HG03103 (cell line): Measurements from ENCODE around the gene RFX3.

Experiments
- ATAC-seq: cut with Tn5 transposase; IDR thresholded peaks from one replicate; pipeline ENCODE4 v1.9.1; 2021; ENCODE audit warnings: low read depth; ENCODE audit not compliant: unreplicated experiment

RFX3 gene

DNA sequence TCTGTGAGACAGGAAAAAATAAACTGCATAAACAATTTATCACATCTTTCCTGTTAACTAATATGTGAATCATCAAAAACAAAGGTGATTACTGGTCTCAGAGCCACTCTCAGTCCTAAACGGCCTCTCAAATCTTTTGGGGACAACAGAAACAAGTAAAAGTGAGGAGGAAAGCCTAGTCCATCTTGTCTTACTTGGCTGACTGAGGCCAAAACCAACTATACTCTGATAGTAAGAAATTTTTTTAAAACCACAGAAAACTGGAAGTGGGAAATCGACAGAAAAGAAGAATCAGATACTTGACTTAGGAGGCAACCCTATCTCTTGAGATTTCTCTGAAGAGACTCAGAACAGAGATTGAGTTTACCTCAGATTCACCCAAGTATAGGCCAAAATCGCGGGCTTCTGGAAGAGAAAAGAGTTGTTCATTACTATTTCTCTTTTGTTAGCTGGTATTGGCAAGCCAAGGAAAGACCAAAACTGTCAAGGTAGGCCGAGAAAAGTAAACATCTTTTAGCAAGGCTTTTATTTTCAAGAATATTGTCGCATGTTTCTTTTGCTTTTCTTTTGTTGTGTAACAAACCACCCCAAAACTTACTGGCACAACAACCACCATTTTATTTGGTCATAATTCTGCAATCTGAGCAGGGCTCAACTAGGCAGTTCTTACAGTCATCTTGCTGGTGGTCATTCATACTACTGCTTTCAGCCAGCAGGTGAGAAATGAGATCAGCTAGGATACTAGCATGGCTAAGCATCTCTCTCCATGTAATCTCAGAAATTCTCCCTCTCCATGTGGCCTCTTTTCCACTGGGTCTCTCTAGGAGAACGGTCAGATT lies 46.1 kb downstream of the RFX3 start:
- peak; percentile 44 for ATAC-seq

DNA sequence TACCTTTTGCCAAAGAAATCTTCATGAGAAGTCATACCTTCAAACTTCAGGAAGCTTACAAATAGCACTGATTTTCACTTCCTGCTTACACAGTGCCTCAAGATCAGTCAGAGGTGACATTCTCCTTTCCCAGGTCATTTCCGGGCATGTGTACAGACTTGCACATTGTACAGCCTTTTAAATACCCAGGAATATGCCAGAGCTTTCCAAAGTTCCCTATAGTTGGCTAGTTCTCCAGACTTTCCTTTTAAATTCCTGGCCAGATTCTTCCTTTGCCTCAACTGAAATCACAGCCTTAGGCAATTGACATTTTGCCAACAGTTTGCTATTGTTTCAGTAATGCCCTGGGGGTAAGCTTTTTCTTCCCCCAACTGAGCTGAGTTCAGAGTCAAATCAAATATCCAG lies 47.2 kb downstream of the RFX3 start:
- ATAC-seq, result no peak

DNA sequence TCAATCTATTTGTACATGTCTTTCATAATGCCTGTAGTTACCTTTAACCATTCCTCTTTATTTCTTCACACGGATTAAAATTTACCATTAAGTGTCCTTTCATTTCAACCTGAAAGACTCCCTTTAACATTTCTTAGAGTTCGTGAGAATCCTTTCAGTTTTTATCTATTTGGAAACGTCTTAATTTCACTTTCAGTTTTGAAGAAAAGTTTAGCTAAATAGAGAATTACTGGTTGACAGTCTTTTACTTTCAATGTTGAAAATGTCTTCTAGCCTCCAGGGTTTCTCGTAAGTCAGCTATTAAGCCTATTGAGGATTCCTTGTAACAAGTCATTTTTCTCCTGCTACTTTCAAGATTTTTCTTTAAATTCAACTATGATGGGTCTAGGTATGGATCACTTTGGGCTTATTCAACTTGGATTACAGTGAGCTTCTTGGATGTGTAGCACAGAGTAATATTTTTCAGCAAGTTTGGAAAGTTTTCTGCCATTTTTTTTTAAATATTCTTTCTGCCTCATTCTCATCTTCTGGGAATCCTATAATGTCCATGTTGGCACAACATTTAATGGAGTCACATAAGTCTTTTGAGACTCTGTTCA lies 48.5 kb downstream of the RFX3 start:
- no peak for ATAC-seq

DNA sequence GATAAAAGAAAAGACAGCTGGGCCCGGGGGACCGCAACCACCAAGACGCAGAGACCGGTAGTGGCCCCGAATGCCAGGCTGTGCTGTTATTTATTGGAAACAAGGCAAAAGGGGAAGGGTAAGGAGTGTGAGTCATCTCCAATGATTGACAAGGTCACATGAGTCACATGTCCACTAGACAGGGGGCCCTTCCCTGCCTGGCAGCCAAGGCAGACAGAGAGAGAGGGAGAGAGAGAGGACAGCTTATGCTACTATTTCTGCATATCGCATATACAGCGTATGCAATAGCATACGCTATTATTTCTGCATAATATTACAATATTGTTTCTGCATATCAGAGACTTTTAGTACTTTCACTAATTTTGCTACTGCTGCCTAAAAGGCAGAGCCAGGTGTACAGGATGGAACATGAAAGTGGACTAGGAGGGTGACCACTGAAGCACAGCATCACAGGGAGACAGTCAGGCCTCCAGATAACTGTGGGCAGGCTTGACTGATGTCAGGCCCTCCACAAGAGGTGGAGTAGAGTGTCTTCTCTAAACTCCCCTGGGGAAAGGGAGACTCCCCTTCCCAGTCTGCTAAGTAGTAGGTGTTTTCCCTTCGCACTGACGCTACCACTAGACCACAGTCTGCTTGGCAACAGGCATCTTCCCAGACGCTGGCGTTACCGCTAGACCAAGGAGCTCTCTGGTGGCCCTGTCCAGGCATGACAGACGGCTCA lies 50.3 kb downstream of the RFX3 start:
- no peak for ATAC-seq

DNA sequence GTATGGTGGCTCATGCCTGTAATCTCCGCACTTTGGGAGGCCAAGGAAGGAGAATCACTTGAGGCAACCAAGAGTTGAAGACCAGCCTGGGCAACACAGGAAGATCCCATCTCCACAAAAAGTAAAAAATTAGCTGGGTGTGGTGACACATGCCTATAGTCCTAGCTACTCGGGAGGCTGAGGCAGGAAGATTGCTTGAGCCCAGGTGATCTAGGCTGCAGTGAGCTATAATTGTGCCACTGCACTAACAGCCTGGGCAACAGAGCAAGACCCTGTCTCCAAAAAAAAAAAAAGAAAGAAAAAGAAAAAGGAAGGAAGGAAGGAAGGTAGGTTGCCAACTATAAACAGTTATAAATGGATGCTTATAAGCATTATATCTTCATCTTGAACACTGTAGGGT lies 51.0 kb downstream of the RFX3 start:
- ATAC-seq, result no peak

DNA sequence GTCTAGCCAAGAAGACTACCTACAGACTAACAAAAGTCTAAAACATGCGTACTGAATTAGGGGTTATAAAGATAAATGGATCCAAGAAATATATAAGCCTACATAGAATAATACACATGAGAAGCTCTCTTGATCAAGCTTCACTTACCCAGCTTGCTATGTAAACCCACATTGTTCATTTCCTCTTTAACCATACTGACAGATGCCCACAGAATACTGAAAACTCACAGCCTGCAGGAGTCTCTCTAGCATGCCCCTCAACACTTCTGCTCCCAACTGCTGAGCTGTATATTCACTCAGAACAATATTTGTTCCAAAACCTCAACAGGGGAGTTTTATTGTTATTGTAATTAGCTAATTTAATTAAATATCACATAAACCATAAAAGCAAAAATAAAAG lies 52.4 kb downstream of the RFX3 start:
- ATAC-seq, result peak; percentile 45

DNA sequence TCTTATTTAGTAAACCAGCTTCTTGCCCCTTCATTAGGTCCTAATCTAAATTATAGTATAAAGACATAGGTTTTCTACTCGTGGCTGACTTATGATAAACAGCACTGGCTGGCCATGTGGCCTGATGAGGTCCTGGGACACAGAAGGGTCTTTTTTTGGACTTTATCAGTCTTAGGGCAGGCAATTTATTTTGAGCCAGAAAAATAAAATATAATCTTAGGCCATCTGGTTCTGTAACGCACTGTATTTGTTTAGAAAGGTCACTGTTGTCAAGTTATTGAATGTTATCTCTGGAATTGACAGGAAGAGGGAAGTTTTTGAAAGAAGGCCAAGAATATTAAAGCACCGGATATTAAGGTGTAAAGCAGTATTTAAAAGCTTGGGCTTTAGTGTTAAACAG lies 53.9 kb downstream of the RFX3 start:
- no peak for ATAC-seq

DNA sequence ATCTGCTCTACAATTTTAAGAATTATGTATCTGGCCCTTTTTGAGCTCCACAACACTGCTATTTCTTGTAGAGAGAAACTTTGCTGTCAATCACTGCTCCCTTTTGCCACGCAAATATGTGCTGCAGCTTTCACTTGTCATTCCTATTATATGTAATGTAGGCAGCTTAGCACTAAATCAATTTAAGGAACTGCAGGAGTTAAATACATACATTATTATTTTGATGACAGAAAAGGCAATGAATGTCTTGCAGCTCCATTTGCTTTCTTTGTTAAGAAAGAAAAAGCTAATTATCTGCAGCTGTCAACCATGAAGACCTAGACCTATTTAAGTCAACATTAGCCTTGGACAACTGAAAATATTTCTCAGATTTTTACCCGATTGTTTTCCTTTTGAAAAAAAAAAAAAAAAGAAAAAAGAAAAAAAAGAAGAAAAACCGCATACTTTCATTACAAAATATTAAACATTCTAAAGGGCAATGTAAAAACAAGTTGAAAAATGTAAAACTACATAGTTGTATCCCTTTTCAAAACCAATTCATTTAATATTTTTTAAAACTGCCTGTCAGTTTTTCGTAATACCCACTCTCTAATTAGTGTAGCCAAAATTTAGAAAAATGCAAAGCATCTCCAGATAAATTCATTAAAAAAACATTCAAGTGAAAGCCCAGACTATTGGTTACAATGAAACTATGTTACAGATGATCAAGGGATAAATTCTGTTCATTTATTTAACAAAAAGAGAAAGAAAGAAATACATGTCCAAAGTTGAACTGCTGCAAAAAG lies 57.2 kb downstream of the RFX3 start:
- ATAC-seq, result no peak

DNA sequence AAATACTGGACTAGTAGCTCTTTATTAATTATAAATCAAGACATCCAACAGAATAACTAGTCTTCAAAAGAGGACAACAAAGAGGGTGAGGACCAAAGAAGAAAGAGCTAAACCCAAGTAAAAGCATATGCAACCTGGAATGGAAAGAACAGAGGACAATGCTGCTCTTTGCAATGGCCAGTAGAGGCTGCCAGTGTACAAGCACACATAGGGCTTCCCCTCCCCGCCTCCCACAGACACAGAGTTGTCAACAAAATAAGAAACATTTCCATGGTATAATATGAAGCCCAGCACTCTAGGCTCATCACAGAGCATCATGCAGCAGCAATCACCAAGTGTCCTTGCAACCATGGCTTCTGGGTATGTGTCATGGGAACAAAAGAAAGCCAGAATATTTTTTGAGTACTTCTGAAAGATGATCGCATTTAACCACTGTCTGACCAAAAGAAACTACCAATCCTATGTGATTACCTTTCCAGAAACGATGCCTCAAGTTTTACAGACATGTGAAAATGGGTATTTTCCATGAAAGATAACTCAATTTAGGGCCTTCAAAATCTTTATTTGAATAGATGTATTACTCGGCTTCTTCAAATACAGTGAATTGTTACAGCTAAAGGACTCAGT lies 58.1 kb downstream of the RFX3 start:
- peak; percentile 96 for ATAC-seq

DNA sequence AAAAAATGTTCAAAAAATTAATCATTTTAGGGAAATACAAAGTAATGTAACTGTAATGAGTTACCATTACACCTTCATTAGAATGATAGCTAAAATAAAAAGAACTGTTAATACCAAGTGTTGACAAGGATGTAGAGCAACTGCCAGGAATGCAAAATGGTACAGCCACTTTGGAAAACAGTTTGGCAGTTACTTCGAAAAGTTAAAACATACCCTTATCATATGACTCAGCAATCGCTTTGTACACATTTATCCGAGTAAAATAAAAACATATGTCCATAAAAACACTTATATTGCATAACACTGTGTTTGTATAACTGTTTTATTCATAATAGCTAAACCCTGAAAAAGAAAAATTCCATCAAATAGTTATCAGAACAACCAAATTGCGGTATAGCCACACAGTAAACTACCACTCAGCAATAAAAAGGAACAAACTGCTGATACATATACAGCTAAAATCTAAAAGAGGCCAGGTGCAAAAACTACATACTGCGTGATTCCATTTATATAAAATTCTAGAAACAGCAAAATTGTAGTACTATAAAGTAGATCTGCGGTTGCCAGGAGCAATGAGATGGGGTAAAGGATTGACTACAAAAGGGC lies 61.7 kb downstream of the RFX3 start:
- ATAC-seq, result no peak

DNA sequence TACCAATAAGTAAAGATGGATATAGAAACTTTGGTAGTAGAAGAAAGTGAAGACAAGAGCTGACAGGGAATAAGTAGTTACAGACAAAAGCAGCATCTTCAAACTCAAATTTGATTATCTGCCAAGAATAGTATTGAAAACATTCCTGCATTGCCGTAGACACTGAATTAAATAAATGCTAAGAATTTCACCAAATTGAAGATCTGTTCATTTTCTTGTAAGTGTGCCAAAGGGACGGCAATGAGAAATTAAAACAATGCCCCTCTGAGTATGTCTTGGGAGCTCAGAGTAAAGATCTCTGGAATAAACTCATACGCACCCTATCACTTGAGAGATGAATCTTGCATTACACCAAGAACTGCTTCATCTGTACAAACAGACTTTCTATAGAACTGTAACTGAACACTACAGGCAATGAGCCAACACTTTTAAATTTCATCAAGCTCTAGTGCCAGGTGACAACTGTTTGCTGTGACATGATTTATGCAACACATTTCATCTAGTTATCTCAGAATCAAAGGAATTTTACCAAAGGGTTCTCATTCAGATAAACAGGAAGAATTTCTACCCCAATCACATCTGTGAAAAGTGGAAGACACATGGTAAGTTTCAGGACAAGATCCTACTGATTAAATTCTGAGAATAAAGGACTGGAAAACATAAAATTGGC lies 66.9 kb downstream of the RFX3 start:
- ATAC-seq, result no peak

DNA sequence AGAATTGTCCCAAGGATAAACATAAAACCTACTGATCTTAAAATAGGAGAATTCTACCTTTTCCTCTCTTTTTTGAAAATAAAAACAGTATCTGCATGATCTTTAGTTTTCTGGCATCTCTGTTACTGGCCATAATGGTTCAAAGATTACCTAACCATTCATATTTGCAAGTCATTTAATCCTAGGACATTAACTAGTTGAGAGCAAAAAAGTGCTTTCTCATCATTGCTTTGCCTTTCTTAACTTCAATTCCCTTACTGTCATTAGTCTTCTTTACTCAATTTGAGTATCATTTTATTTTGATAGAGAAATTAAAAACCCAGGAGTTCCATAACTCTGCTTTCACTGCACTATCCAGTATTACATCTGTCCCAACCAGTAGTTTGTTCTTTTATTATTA lies 68.6 kb downstream of the RFX3 start:
- ATAC-seq, result no peak

DNA sequence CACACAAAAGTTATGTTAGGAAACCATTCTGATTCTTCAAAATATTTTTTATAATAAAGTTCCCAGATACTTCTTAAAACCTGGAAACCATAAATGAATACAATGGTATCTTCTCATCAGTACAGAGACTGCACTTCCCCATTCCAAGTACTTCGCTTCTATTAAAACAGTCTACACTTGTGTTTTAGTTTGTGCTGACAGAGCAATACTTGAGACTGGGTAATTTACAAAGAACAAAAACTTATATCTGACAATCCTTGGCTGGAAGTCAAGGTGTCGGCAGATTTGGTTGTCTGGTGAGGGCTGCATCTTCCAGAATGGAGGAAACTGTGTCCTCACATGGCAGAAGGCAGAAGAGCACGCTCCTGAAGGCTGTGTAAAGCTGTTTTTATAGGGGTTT lies 70.1 kb downstream of the RFX3 start:
- ATAC-seq, result no peak

DNA sequence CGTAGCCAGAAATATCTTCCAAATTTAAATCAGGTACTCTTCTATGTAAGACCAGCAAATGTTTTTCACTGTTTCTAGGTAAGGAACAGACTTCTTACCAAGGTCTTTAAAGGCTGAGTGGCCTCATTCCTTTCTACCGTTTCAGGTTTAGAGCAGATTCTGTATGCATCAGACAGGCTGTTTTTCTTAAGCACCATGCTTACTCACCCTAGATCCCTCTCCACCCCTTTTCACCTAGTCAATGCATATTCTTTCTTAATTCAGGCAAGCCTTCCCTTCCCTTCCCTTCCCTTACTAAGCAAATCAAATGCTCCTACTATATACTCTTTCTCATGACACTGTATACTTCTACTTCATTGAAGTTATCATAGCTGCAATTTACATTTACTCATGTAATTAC lies 70.7 kb downstream of the RFX3 start:
- ATAC-seq, result no peak

DNA sequence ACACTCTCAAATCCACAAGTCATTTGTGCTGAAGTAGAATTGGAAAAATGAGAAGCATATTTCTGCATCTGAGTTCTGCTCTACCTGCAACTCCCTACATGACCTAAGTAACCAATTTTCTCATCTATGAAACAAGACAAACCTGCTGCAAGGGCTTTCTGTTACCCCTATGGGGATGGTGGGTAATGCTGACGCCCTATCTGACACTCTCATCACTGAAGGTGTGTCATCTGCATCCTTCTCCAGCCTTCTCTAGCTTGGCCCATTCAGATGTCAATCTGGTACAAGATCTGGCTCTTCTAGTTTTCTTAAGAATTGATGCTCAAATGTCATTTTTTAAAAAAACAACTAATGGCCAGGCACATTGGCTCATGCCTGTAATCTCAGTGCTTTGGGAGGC lies 73.8 kb downstream of the RFX3 start:
- no peak for ATAC-seq

DNA sequence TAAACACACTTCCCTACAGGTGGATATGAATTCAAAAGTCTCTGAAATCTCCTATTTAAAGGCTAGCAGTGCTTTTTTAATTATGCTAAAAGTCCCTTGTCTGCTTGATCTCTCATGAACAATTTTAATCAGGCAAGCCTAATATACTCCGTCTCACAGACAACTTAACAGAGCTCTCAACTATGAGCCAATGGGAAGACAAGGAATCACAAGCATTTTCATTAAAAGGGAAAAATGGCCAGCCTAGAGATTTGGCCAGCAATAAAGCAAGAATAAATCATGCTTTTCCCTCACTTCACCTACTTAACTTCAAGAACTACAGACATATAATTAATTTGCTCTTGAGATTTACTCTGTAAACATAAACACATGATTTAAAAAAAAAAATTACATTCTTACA lies 78.0 kb downstream of the RFX3 start:
- ATAC-seq, result no peak

DNA sequence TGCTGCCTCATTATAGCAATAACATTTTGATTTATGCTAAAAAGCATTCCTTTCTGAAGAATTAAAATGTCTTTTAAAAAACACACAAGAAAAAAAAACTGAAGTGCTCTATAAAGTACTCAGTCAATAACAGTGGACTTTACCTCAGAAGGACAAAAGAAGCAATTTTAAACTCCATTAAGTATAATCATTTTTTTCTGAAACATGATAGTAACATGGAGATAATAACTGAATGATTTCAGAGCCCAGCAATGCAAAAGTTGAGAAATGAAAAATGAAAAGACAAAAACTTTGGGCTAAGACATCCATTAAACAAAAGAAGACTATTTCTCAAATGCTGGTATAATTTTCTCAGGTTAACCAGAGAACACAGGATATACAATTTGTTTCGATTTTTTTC lies 78.7 kb downstream of the RFX3 start:
- ATAC-seq, result no peak

DNA sequence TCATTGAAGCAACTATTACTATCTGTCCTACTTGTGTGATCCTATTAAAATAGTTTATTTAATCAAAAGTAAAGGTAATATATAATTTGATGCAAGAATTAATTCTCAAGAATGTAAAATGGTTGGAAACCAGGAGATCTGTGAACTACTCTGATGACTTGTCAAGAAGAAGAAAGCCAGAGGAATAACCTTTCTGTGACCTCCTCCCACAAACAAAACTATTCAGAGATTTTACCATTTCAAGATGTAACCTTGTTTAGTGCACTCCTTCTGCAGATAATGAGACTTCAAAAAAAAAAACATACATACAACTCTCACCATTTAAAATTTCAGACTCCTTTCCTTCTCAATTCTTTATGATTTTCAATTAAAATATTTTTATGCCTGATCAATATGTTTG lies 79.5 kb downstream of the RFX3 start:
- no peak for ATAC-seq

DNA sequence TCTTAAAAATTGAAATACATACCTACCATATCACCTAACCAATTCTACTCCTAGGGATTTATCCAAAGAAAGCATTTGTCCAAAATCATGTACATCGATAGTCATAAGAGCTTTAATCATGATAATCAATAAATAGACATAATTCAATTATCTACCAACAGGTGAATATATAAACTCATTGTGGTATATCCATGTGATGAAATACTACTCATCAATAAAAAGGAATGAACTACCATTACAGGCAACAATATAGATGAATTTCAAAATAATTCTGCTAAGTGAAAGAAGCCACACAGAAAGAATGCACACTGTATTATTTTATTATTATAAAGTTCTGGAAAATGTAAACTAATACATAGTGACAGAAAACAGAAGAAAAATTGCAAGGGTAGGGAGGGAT lies 81.8 kb downstream of the RFX3 start:
- no peak for ATAC-seq
